ENCODE data around the gene RSPO4.

RSPO4 gene

DNA sequence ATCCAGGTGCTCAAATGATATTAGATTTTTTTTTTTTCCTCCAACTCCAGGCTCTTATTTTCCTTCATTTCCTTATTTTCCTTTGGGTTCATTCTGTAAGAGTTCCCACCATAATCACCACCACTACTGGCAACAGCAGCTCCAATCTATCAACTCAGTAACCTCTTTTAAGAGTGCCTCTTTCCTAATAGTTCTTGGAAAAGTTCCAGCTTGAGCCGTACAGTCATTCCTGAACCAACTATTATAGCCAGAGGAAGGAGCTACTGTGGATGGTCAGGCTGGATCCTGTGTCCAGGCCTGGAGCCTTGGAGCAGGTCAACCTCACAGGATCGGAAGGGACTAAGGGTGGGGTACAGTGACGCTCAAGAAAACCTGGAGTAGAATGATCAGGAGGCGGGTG is 81.8 kb downstream of the RSPO4 start:
- Histone ChIP-seq H3K27ac (ENCODE audit: insufficient read depth in 1 of 2, low read depth in 1 of 2, low read length in 2 of 2, poor library complexity in 1 of 2, severe bottlenecking in 2 of 2) (no peak overlapping the region), H3K36me3 (ENCODE audit: control insufficient read depth in 4 of 4, insufficient read depth in 4 of 4, low read length in 3 of 4) (no peaks in the 10 kb centered on the region), H3K4me3 (ENCODE audit: control insufficient read depth in 1 of 7, extremely low read depth in 1 of 7, insufficient read depth in 4 of 7, low read depth in 2 of 7, low read length in 6 of 7) (no peak overlapping the region), H3K9me3 (ENCODE audit: control extremely low read depth in 1 of 5, control insufficient read depth in 4 of 5, insufficient read depth in 2 of 5, low read depth in 1 of 5, low read length in 4 of 5) (no peaks in the 10 kb centered on the region), H3K27me3 (replicated peaks in 2 of 5; ENCODE audit: control insufficient read depth in 4 of 5, insufficient read depth in 5 of 5, low read length in 4 of 5) (no peaks in the 10 kb centered on the region), H3K4me1 (ENCODE audit: control extremely low read depth in 1 of 4, control insufficient read depth in 4 of 4, insufficient read depth in 4 of 4, low read length in 3 of 4) (peaks cover 0 to 8% (median 1%) of the 10 kb centered on the region in 4 experiments)
- ChIA-PET POLR2A (no interaction called here), CTCF (no interaction called here)
- DNase-seq, result no peak
- WGBS (ENCODE audit: insufficient coverage), result 100% methylated on average over 3 of the region's 4 CpGs

DNA sequence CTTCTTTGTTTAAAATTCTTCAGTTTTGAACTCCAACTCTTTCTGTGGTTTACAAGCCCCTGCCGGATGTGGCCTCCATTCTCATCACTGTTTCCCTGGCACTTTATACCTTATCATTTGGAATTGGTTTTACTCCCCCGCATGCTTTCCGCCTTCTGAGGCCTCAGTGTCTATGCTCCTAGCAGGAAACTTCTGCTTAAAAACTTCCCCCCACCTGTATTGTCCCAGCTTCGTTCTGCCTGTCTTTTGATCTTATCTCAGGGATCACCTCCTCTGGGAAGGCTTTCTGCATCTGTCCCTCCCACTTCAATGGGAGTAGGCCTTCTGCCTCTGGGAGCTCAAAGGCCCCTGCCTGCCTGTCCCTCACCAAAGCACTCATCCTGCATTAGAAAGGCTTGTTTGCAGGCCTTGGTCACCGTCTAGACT is 82.6 kb downstream of the RSPO4 start:
- CTCF ChIA-PET, result no interaction called here
- POLR2A ChIA-PET, result no interaction called here

DNA sequence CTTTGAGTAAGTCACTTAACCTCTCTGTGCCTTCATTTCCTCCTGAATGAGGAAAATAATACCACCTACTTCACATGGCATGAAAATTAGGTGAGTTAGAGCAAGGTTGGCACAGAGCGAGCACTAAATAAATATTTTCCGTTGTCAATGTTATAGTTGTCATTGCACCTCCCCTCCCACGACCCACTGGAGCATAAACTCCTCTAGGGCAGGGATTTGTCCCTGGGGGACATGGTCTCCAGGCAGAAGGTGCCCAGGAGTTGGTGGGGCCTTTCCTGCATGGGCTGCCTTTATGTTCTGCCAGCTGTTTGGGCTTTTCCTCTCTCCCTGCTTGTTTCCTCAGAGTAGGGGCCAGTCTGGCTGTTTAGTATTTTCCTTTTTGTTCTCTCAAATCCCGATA is 84.7 kb downstream of the RSPO4 start:
- WGBS (ENCODE audit: insufficient coverage), result 88% methylated on average over 4 of the region's 4 CpGs
- DNase-seq, result no peak
- ChIA-PET POLR2A (no interaction called here), CTCF (no interaction called here)
- peaks cover 0 to 3% (median 0%) of the 10 kb centered on the region in 5 experiments for H3K27me3 ChIP-seq (replicated peaks in 2 of 5; ENCODE audit: control insufficient read depth in 4 of 5, insufficient read depth in 5 of 5, low read length in 4 of 5)
- H3K27ac ChIP-seq (ENCODE audit: insufficient read depth in 1 of 2, low read depth in 1 of 2, low read length in 2 of 2, poor library complexity in 1 of 2, severe bottlenecking in 2 of 2), result no peak overlapping the region
- H3K9me3 ChIP-seq (ENCODE audit: control extremely low read depth in 1 of 5, control insufficient read depth in 4 of 5, insufficient read depth in 2 of 5, low read depth in 1 of 5, low read length in 4 of 5), result no peaks in the 10 kb centered on the region
- peaks cover 0 to 13% (median 9%) of the 10 kb centered on the region in 4 experiments for H3K4me1 ChIP-seq (ENCODE audit: control extremely low read depth in 1 of 4, control insufficient read depth in 4 of 4, insufficient read depth in 4 of 4, low read length in 3 of 4)
- no peaks in the 10 kb centered on the region for H3K36me3 ChIP-seq (ENCODE audit: control insufficient read depth in 4 of 4, insufficient read depth in 4 of 4, low read length in 3 of 4)
- no peak overlapping the region for H3K4me3 ChIP-seq (ENCODE audit: control insufficient read depth in 1 of 7, extremely low read depth in 1 of 7, insufficient read depth in 4 of 7, low read depth in 2 of 7, low read length in 6 of 7)

More for the DNA sequence above, 82.6 kb downstream of the RSPO4 start:
- peaks cover 0 to 13% (median 6%) of the 10 kb centered on the region in 4 experiments for H3K4me1 ChIP-seq (ENCODE audit: control extremely low read depth in 1 of 4, control insufficient read depth in 4 of 4, insufficient read depth in 4 of 4, low read length in 3 of 4)
- no peaks in the 10 kb centered on the region for H3K9me3 ChIP-seq (ENCODE audit: control extremely low read depth in 1 of 5, control insufficient read depth in 4 of 5, insufficient read depth in 2 of 5, low read depth in 1 of 5, low read length in 4 of 5)
- H3K27ac ChIP-seq (ENCODE audit: insufficient read depth in 1 of 2, low read depth in 1 of 2, low read length in 2 of 2, poor library complexity in 1 of 2, severe bottlenecking in 2 of 2), result no peak overlapping the region
- no peak for DNase-seq
- H3K4me3 ChIP-seq (ENCODE audit: control insufficient read depth in 1 of 7, extremely low read depth in 1 of 7, insufficient read depth in 4 of 7, low read depth in 2 of 7, low read length in 6 of 7), result no peak overlapping the region
- WGBS (ENCODE audit: insufficient coverage), result 53% methylated on average over 4 of the region's 5 CpGs
- H3K36me3 ChIP-seq (ENCODE audit: control insufficient read depth in 4 of 4, insufficient read depth in 4 of 4, low read length in 3 of 4), result no peaks in the 10 kb centered on the region
- H3K27me3 ChIP-seq (replicated peaks in 2 of 5; ENCODE audit: control insufficient read depth in 4 of 5, insufficient read depth in 5 of 5, low read length in 4 of 5), result no peaks in the 10 kb centered on the region

DNA sequence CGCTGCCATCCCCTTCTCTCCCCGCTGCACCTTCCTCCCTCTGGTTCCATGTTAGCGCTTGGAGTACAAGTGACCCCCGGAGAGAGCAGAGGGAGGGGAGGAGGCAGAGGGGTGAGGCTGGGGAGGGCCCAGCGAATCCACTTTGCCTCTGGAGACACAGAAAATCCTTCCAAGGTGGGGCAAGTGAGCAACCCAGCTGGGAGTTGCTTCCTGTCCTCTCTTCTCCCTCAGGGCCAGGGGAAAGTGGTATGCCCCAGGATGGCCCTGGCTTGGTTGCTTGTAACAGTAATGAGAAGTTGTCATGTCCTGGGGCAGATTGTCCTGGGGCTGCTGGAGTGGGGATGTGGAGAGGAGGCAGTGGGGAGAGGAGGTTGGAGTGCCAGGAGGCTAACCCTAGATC is 85.3 kb downstream of the RSPO4 start:
- Histone ChIP-seq H3K36me3 (ENCODE audit: control insufficient read depth in 4 of 4, insufficient read depth in 4 of 4, low read length in 3 of 4) (no peaks in the 10 kb centered on the region), H3K27ac (ENCODE audit: insufficient read depth in 1 of 2, low read depth in 1 of 2, low read length in 2 of 2, poor library complexity in 1 of 2, severe bottlenecking in 2 of 2) (no peak overlapping the region), H3K9me3 (ENCODE audit: control extremely low read depth in 1 of 5, control insufficient read depth in 4 of 5, insufficient read depth in 2 of 5, low read depth in 1 of 5, low read length in 4 of 5) (no peaks in the 10 kb centered on the region), H3K27me3 (replicated peaks in 2 of 5; ENCODE audit: control insufficient read depth in 4 of 5, insufficient read depth in 5 of 5, low read length in 4 of 5) (peaks cover 0 to 3% (median 0%) of the 10 kb centered on the region in 5 experiments), H3K4me3 (ENCODE audit: control insufficient read depth in 1 of 7, extremely low read depth in 1 of 7, insufficient read depth in 4 of 7, low read depth in 2 of 7, low read length in 6 of 7) (no peak overlapping the region), H3K4me1 (ENCODE audit: control extremely low read depth in 1 of 4, control insufficient read depth in 4 of 4, insufficient read depth in 4 of 4, low read length in 3 of 4) (peaks cover 0 to 13% (median 9%) of the 10 kb centered on the region in 4 experiments)
- WGBS (ENCODE audit: insufficient coverage), result 100% methylated on average over 1 of the region's 5 CpGs
- ChIA-PET POLR2A (no interaction called here), CTCF (no interaction called here)
- DNase-seq, result no peak

DNA sequence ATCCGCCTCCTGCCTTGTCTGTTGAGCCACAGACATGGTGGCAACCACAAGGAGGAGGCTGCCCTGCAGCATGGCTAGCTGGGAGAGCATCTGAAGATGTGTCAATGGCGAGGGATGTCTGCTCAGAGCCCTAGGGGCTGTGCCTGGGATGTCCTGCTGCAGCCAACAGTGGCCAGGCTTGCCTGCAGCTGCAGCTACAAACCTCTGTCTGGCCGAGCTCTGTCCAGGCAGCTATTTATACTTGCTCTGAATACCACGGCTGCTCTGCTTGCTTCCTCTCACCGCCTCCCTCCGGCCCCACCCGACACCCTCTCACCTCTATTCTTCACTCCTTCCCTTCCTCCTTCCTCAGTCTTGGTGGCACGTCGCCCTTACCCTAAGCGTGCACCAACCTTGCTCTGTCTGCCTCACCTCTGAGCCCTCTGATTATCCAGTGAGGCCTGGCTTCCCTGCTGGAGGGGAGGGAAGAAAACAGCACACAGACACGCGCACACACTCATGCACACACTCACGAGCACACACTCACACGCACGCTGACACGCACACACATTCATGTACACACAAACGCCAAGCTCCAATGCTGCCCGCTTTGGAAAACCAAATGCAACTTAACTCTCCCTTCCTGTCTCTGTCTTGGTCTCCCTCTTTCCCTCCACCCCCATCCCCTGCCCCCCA is 85.8 kb downstream of the RSPO4 start, which contains the start of gene ANGPT4:
Gene ANGPT4 (minus strand): TSS at position 210 of the 675 bp plus-strand sequence. CDS start 120 bp downstream, at position 90.
- CTCF ChIA-PET, result interaction anchor here (1.1 kb wide), 1 partner anchor 85 kb away, joined by 3 read pairs; no protein-coding TSS in a partner anchor
- H3K4me3 ChIP-seq (ENCODE audit: control insufficient read depth in 1 of 7, extremely low read depth in 1 of 7, insufficient read depth in 4 of 7, low read depth in 2 of 7, low read length in 6 of 7), result no peak within 1 kb of the TSS
- no peak for DNase-seq

DNA sequence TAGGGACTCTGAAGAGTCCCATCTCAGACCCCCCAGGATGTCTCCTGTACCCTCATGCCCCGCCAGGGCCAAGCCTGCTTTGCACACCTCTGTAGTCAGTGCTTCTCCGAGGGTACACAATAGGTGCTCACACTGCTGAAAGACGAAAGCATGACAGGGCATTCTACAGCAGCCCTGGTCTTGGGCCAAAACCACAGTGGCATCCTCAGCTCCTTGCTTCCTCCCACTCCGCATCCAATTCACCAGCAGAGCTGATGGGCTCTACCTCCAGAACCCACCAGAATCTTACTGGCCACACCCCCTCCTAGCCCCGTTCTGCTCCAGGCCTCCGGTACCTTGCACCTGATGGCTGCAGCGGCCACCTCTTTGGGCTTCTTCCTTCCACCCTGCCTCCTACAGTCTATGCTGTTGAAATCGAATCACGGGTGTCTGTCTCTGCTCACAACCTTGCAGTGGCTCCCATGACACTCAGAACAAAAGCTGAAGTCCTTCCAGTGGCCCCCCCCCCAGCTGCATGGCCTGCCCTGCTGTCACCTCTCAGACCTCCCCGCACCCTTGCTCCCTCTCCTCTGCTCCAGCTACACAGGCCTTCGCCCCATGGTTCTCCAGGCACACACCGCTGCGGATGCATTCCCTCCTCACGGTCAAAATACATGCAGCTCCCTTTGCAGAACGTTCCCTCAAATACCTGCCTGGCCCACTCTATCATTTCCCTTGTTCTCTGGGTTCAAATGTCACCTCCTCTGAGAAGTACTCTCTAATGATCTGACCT is 87.2 kb downstream of the RSPO4 start:
- Histone ChIP-seq H3K4me3 (ENCODE audit: control insufficient read depth in 1 of 7, extremely low read depth in 1 of 7, insufficient read depth in 4 of 7, low read depth in 2 of 7, low read length in 6 of 7) (no peak overlapping the region), H3K27ac (ENCODE audit: insufficient read depth in 1 of 2, low read depth in 1 of 2, low read length in 2 of 2, poor library complexity in 1 of 2, severe bottlenecking in 2 of 2) (no peak overlapping the region), H3K4me1 (ENCODE audit: control extremely low read depth in 1 of 4, control insufficient read depth in 4 of 4, insufficient read depth in 4 of 4, low read length in 3 of 4) (peaks cover 0 to 13% (median 9%) of the 10 kb centered on the region in 4 experiments), H3K27me3 (replicated peaks in 2 of 5; ENCODE audit: control insufficient read depth in 4 of 5, insufficient read depth in 5 of 5, low read length in 4 of 5) (peaks cover 0 to 3% (median 0%) of the 10 kb centered on the region in 5 experiments), H3K9me3 (ENCODE audit: control extremely low read depth in 1 of 5, control insufficient read depth in 4 of 5, insufficient read depth in 2 of 5, low read depth in 1 of 5, low read length in 4 of 5) (no peaks in the 10 kb centered on the region), H3K36me3 (ENCODE audit: control insufficient read depth in 4 of 4, insufficient read depth in 4 of 4, low read length in 3 of 4) (no peaks in the 10 kb centered on the region)
- DNase-seq, result peak; percentile 31 to 68 (median 67)
- ChIA-PET POLR2A (interaction anchor here (0.6 kb wide), 1 partner anchor 1159 kb away, joined by 3 read pairs; no protein-coding TSS in a partner anchor), CTCF (interaction anchor here (0.6 to 2.0 kb wide), 4 partner anchors 21 to 95 kb away, joined by 3 to 8 read pairs (median 4); no protein-coding TSS in a partner anchor)
- WGBS (ENCODE audit: insufficient coverage), result 59% methylated on average over 14 of the region's 15 CpGs

More for the DNA sequence above, 85.8 kb downstream of the RSPO4 start, which contains the start of gene ANGPT4:
- Histone ChIP-seq H3K4me1 (ENCODE audit: control extremely low read depth in 1 of 4, control insufficient read depth in 4 of 4, insufficient read depth in 4 of 4, low read length in 3 of 4) (peaks cover 0 to 13% (median 9%) of the 10 kb centered on the region in 4 experiments), H3K36me3 (ENCODE audit: control insufficient read depth in 4 of 4, insufficient read depth in 4 of 4, low read length in 3 of 4) (no peaks in the 10 kb centered on the region), H3K27me3 (replicated peaks in 2 of 5; ENCODE audit: control insufficient read depth in 4 of 5, insufficient read depth in 5 of 5, low read length in 4 of 5) (peaks cover 0 to 3% (median 0%) of the 10 kb centered on the region in 5 experiments), H3K27ac (ENCODE audit: insufficient read depth in 1 of 2, low read depth in 1 of 2, low read length in 2 of 2, poor library complexity in 1 of 2, severe bottlenecking in 2 of 2) (no peak within 1 kb of the TSS), H3K9me3 (ENCODE audit: control extremely low read depth in 1 of 5, control insufficient read depth in 4 of 5, insufficient read depth in 2 of 5, low read depth in 1 of 5, low read length in 4 of 5) (no peaks in the 10 kb centered on the region)
- WGBS (ENCODE audit: insufficient coverage), result 69% methylated on average over 13 of the region's 18 CpGs
- POLR2A ChIA-PET, result no interaction called here

Measured in common myeloid progenitor, CD34-positive (primary cell).